Measurements from ENCODE around the gene NUBPL. TPM values are rescaled to one million over a fixed set of nuclear protein-coding genes. Genes with fewer than 3 reads are reported as not detected.

The NUBPL gene
- total RNA-seq, 2 experiments from 2014 or later: 9.0 to 17.5 TPM

- Histone ChIP-seq H3K4me1 (ENCODE audit: insufficient read depth, low read length, poor library complexity, severe bottlenecking) (no peaks in the 10 kb centered on the region), H3K27ac (ENCODE audit: low read depth, low read length, poor library complexity, severe bottlenecking) (no peak overlapping the region), H2AFZ (ENCODE audit: low read length) (no peak overlapping the region), H3K36me3 (ENCODE audit: insufficient read depth, low read length) (no peaks in the 10 kb centered on the region), H3K4me2 (ENCODE audit: low read length) (no peak overlapping the region), H3K9me2 (ENCODE audit: insufficient read depth, low read length) (no peaks in the 10 kb centered on the region), H3K79me2 (ENCODE audit: insufficient read depth, low read depth, low read length) (no peaks in the 10 kb centered on the region), H3K4me3 (ENCODE audit: low read depth, low read length, poor library complexity, severe bottlenecking) (no peak overlapping the region), H3K9me3 (ENCODE audit: low read length) (peaks cover 4% of the 10 kb centered on the region; the same call in 1 of the 2 replicates), H4K20me1 (ENCODE audit: insufficient read depth, low read length) (no peaks in the 10 kb centered on the region)
- TF ChIP-seq EZH2phosphoT487 (IDR thresholded peaks at IDR 0.05; ENCODE audit: borderline replicate concordance, low read depth, low read length): no peak
- TF ChIP-seq, protein P1, sequence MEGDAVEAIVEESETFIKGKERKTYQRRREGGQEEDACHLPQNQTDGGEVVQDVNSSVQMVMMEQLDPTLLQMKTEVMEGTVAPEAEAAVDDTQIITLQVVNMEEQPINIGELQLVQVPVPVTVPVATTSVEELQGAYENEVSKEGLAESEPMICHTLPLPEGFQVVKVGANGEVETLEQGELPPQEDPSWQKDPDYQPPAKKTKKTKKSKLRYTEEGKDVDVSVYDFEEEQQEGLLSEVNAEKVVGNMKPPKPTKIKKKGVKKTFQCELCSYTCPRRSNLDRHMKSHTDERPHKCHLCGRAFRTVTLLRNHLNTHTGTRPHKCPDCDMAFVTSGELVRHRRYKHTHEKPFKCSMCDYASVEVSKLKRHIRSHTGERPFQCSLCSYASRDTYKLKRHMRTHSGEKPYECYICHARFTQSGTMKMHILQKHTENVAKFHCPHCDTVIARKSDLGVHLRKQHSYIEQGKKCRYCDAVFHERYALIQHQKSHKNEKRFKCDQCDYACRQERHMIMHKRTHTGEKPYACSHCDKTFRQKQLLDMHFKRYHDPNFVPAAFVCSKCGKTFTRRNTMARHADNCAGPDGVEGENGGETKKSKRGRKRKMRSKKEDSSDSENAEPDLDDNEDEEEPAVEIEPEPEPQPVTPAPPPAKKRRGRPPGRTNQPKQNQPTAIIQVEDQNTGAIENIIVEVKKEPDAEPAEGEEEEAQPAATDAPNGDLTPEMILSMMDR (conservative IDR thresholded peaks at IDR 0.05; ENCODE audit: low read length): no peak
- intact Hi-C loops (cut with micrococcal nuclease; ENCODE audit: unreplicated experiment): no loop called here
- no TSS peak for BruUV-seq (replicated peaks)
- ChIA-PET CTCF (ENCODE audit: unreplicated experiment) (no interaction called here), POLR2A (interaction anchor here (0.6 to 1.1 kb wide), 3 partner anchors 26 to 84 kb away, joined by 3 read pairs; no protein-coding TSS in a partner anchor)
- no peak for DNase-seq (ENCODE audit: low spot score)
Measured at GRCh38 chr14:31556191-31556590, 5.0 kb upstream of the NUBPL start.

DNA sequence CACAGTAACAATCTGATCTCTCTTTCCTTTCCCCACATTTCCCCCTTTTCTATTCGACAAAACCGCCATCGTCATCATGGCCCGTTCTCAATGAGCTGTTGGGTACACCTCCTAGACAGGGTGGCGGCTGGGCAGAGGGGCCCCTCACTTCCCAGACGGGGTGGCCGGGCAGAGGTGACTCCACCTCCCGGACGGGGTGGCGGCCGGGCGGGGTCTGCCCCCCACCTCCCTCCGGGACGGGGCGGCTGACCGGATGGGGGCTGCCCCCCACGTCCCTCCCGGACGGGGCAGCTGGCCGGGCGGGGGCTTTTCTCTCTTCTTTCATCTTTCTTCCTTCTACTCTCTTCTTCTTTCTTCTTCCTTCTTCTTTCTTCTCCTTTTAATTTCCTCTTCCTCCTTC lies 1.3 kb upstream of the NUBPL start:
- H3K4me3 ChIP-seq (ENCODE audit: low read depth, low read length, poor library complexity, severe bottlenecking): no peak overlapping the region
- peaks cover 5% of the 10 kb centered on the region for H3K4me1 ChIP-seq (ENCODE audit: insufficient read depth, low read length, poor library complexity, severe bottlenecking)
- BruUV-seq (replicated peaks): no TSS peak
- peaks cover 6% of the 10 kb centered on the region; the same call in 1 of the 2 replicates for H3K79me2 ChIP-seq (ENCODE audit: insufficient read depth, low read depth, low read length)
- no peak overlapping the region for H3K27ac ChIP-seq (ENCODE audit: low read depth, low read length, poor library complexity, severe bottlenecking)
- no peaks in the 10 kb centered on the region for H4K20me1 ChIP-seq (ENCODE audit: insufficient read depth, low read length)
- no peaks in the 10 kb centered on the region for H3K9me2 ChIP-seq (ENCODE audit: insufficient read depth, low read length)
- ChIA-PET CTCF (ENCODE audit: unreplicated experiment) (no interaction called here), POLR2A (no interaction called here)
- no peak overlapping the region for H3K4me2 ChIP-seq (ENCODE audit: low read length)
- no peaks in the 10 kb centered on the region for H3K36me3 ChIP-seq (ENCODE audit: insufficient read depth, low read length)
- TF ChIP-seq EZH2phosphoT487 (IDR thresholded peaks at IDR 0.05; ENCODE audit: borderline replicate concordance, low read depth, low read length): no peak
- TF ChIP-seq, protein P1 (conservative IDR thresholded peaks at IDR 0.05; ENCODE audit: low read length): no peak
- intact Hi-C loops (cut with micrococcal nuclease; ENCODE audit: unreplicated experiment): loop anchor here (2.0 to 5.0 kb wide), 3 partner anchors 103 to 642 kb away; partner anchors contain the start of genes ARHGAP5, DTD2, RNU6-7 and RNU6-8
- peak overlapping the region; percentile 100 for H2AFZ ChIP-seq (ENCODE audit: low read length)
- H3K9me3 ChIP-seq (ENCODE audit: low read length): peaks cover 4% of the 10 kb centered on the region; the same call in 1 of the 2 replicates
- DNase-seq (ENCODE audit: low spot score): no peak

DNA sequence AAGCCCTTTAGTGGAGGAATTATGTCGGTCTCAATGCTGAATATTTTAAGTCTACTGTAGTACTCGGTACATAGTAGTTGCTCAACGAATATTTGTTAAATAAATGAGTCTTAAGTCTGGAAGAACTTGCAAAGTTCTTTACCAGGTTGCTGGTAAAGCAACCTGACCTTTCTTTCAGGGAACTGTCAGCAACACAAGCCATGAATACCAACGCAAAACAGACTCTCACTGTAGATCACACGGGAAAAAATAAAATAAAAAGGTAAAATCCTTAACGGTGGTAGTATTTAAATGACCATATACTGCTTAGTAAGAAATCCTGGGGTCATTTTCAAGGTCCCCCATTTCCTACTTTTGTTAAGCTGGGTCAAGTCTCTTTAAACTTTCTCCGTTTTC lies 447 bp upstream of the NUBPL start:
- no peak for DNase-seq (ENCODE audit: low spot score)
- no peak overlapping the region for H3K27ac ChIP-seq (ENCODE audit: low read depth, low read length, poor library complexity, severe bottlenecking)
- CTCF ChIA-PET (ENCODE audit: unreplicated experiment): no interaction called here

More for the DNA sequence above, 447 bp upstream of the NUBPL start:
- Histone ChIP-seq H2AFZ (ENCODE audit: low read length) (peak overlapping the region; percentile 100), H3K4me3 (ENCODE audit: low read depth, low read length, poor library complexity, severe bottlenecking) (peak overlapping the region; percentile 87), H3K9me3 (ENCODE audit: low read length) (peaks cover 4% of the 10 kb centered on the region; the same call in 1 of the 2 replicates), H3K9me2 (ENCODE audit: insufficient read depth, low read length) (no peaks in the 10 kb centered on the region), H3K79me2 (ENCODE audit: insufficient read depth, low read depth, low read length) (peaks cover 6% of the 10 kb centered on the region; the same call in 1 of the 2 replicates), H3K4me1 (ENCODE audit: insufficient read depth, low read length, poor library complexity, severe bottlenecking) (peaks cover 5% of the 10 kb centered on the region), H3K4me2 (ENCODE audit: low read length) (peak overlapping the region; percentile 63), H3K36me3 (ENCODE audit: insufficient read depth, low read length) (no peaks in the 10 kb centered on the region), H4K20me1 (ENCODE audit: insufficient read depth, low read length) (no peaks in the 10 kb centered on the region)
- POLR2A ChIA-PET: interaction anchor here (0.6 to 1.0 kb wide), 4 partner anchors 9 to 1941 kb away, joined by 3 read pairs; no protein-coding TSS in a partner anchor
- intact Hi-C loops (cut with micrococcal nuclease; ENCODE audit: unreplicated experiment): loop anchor here (2.0 to 5.0 kb wide), 3 partner anchors 104 to 642 kb away; partner anchors contain the start of genes ARHGAP5, DTD2, RNU6-7 and RNU6-8
- no TSS peak for BruUV-seq (replicated peaks)
- TF ChIP-seq, protein P1 (conservative IDR thresholded peaks at IDR 0.05; ENCODE audit: low read length): no peak
- no peak for TF ChIP-seq EZH2phosphoT487 (IDR thresholded peaks at IDR 0.05; ENCODE audit: borderline replicate concordance, low read depth, low read length)
